ENCODE results near the gene TBL1XR1.

- TF ChIP-seq YY1 (IDR thresholded peaks at IDR 0.05; ENCODE audit: low read depth) (no peak; the same call in 1 of the 2 replicates), TAF1 (IDR thresholded peaks at IDR 0.05; ENCODE audit: low read depth) (no peak), EP300 (IDR thresholded peaks at IDR 0.05; ENCODE audit: borderline replicate concordance) (peak; percentile 85), EGR1 (IDR thresholded peaks at IDR 0.05) (no peak), CEBPB (IDR thresholded peaks at IDR 0.05) (0 out of 2 replicates have a peak, but pooled peaks have one; percentile 8), ZBTB7A (IDR thresholded peaks at IDR 0.05; ENCODE audit: low read depth) (no peak), NFIC (IDR thresholded peaks at IDR 0.05) (no peak), CREB1 (IDR thresholded peaks at IDR 0.05; ENCODE audit: low read depth) (no peak), USF1 (IDR thresholded peaks at IDR 0.05) (no peak), TCF12 (IDR thresholded peaks at IDR 0.05; ENCODE audit: low read depth) (peak; percentile 77; the same call in 1 of the 2 replicates), REST (IDR thresholded peaks at IDR 0.05; ENCODE audit: low read depth) (no peak), RAD21 (IDR thresholded peaks at IDR 0.05; ENCODE audit: low read depth) (peak; percentile 33; the same call in 1 of the 2 replicates)
- TF ChIP-seq, protein P1, sequence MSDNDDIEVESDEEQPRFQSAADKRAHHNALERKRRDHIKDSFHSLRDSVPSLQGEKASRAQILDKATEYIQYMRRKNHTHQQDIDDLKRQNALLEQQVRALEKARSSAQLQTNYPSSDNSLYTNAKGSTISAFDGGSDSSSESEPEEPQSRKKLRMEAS (IDR thresholded peaks at IDR 0.05) = no peak
Measured at GRCh38 chr3:177213801-177214535, 16.7 kb upstream of the TBL1XR1 start.

All from Ishikawa (cell line).